HFFc6 (cell line): ENCODE measurements around the gene MKLN1. TPM values are rescaled to one million over a fixed set of nuclear protein-coding genes. Genes with fewer than 3 reads are reported as not detected.

ENCODE experiments used
- DNase-seq: peaks from one replicate; pipeline ENCODE4 v3.0.0-alpha.2; 2018
- H3K27ac Mint-ChIP-seq: 2 replicates; pipeline ENCODE4 v1.8.0; 2020; ENCODE audit warnings: mild to moderate bottlenecking, mixed read lengths
- H3K27me3 Mint-ChIP-seq: 2 replicates; pipeline ENCODE4 v1.8.0; 2021; ENCODE audit warnings: mild to moderate bottlenecking, moderate library complexity, mixed read lengths; ENCODE audit not compliant: insufficient read depth
- H3K36me3 Mint-ChIP-seq: 2 replicates; pipeline ENCODE4 v1.8.0; 2021; ENCODE audit warnings: low read depth, mixed read lengths
- H3K4me1 Mint-ChIP-seq: 2 replicates; pipeline ENCODE4 v1.8.0; 2020; ENCODE audit warnings: low read depth, mixed read lengths
- H3K4me3 Mint-ChIP-seq: 2 replicates; pipeline ENCODE4 v1.8.0; 2020; ENCODE audit warnings: mild to moderate bottlenecking, moderate library complexity, mixed read lengths
- H3K9me3 Mint-ChIP-seq: 2 replicates; pipeline ENCODE4 v1.8.0; 2020; ENCODE audit warnings: mild to moderate bottlenecking, mixed read lengths
- total RNA-seq, 6 experiments: library from RNA; stranded (reverse); fragmentation: NEBNext Ultra II Directional; extraction: Animal tissue kit (Norgen Biotek cat#: 25700); gene quantifications; 2 replicates in 1 of 6; 3 replicates in 5 of 6; pipeline ENCODE4 v1.2.3, GENCODE V29; 2021
- TF ChIP-seq, protein P1 (sequence below): fragments of 200-600 bp; sonication (generic); IDR thresholded peaks from 2 replicates; pipeline ENCODE4 v1.5.0; 2021; ENCODE audit warnings: antibody characterized with exemption, mild to moderate bottlenecking

MKLN1 gene
- total RNA-seq, 6 experiments from 2014 or later: 31.9 to 44.7 (median 38.6) TPM

DNA sequence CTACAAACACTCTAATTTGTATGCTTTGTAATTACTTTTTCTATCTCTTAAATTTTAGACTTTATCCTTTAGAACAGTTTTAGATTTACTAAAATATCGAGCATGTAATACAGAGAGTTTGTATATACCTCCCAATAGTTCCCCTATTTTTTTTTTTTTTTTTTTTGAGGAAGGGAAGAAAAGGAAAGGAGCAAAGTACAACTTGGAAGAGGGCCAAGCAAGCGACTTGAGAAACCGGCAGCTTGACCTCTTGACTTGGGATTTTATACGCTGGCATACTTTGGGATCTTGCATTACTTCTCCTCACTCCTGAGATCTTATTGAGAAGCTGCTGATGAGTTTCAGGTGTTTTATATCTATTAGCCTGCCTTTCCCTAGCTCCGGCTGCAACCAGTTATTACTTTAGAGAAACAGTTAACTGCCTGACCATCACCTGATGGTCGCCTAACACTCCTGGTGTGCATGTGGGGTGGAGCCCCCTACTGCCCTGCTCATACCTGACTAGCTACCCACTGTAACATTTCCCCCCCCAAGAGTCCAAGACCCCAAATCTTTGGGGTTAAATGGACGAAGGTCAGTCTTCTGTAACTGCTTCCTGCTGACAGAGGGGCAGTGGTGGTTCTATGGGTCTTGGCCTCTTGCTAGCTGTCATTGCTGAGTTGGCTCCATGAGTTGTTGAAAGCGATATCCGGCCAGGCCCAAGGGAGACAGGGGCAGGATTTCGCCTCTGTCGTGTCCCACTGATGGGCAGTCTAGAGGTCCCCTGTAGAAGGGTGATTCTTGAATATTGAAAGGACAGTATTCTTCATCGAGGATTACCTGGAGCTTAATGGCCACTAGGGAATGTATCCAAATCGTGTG lies 28.5 kb downstream of the MKLN1 start:
- TF ChIP-seq, protein P1, sequence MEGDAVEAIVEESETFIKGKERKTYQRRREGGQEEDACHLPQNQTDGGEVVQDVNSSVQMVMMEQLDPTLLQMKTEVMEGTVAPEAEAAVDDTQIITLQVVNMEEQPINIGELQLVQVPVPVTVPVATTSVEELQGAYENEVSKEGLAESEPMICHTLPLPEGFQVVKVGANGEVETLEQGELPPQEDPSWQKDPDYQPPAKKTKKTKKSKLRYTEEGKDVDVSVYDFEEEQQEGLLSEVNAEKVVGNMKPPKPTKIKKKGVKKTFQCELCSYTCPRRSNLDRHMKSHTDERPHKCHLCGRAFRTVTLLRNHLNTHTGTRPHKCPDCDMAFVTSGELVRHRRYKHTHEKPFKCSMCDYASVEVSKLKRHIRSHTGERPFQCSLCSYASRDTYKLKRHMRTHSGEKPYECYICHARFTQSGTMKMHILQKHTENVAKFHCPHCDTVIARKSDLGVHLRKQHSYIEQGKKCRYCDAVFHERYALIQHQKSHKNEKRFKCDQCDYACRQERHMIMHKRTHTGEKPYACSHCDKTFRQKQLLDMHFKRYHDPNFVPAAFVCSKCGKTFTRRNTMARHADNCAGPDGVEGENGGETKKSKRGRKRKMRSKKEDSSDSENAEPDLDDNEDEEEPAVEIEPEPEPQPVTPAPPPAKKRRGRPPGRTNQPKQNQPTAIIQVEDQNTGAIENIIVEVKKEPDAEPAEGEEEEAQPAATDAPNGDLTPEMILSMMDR: 0 out of 2 replicates have a peak, but pooled peaks have one; percentile 14
- Mint-ChIP-seq H3K27me3 (no peaks in the 10 kb centered on the region; the same call in 1 of the 2 replicates), H3K4me1 (peaks cover 71% of the 10 kb centered on the region), H3K36me3 (peaks cover 13% of the 10 kb centered on the region), H3K27ac (no peak overlapping the region; the same call in 1 of the 2 replicates), H3K9me3 (no peaks in the 10 kb centered on the region), H3K4me3 (no peak overlapping the region)
- DNase-seq: no peak

DNA sequence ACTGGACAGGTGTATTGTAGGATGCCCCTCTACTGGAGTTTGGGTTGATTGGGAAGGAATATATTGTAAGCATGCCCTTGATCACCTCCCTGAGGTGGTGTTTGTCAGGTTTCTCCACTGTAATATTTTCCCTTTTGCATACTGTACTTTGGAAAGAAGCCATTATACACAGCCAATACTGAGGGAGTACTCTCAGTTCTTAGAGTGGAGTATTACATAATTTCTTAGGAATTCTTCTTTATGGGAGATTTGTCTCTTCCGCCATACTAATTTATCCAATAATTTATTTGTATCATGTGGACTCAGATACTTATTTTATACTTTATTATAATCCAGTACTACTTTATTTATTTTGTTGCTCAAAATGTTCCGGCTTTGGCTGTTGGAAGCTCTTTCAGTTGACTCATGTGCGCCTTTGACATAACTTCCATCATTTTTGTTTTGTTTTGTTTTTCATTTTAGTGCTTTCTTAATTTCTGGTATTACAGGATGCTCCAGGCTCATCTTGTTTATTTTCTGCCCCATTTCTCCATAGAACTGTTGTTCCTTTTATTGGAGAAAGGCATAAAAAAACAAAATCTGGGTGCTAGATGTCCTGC lies 29.7 kb downstream of the MKLN1 start:
- DNase-seq: no peak
- H3K4me1 Mint-ChIP-seq: peaks cover 80% of the 10 kb centered on the region

DNA sequence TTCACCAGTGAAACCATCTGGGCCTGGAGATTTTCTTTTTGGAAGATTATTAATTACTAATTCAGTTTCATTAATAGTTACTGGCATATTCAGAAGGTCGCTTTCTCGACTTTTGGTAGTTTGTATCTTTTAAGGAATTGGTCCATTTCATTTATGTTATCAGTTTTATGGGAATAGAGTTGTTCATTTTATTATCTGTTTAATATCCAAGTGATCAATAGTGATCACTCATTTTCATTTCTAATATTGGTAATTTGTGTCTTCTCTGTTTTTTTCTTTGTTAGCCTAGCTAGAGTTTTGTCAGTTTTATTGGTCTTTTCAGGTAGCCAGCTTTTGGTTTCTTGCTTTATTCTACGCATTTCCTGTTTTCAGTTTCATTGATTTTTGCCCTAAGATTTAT lies 31.0 kb downstream of the MKLN1 start:
- Mint-ChIP-seq H3K27ac (0 out of 2 replicates have a peak overlapping the region, but pooled peaks have one; percentile 4), H3K9me3 (no peaks in the 10 kb centered on the region)

More for the DNA sequence above, 29.7 kb downstream of the MKLN1 start:
- H3K27ac Mint-ChIP-seq: no peak overlapping the region; the same call in 1 of the 2 replicates
- H3K36me3 Mint-ChIP-seq: peaks cover 19% of the 10 kb centered on the region
- H3K27me3 Mint-ChIP-seq: no peaks in the 10 kb centered on the region; the same call in 1 of the 2 replicates
- no peak overlapping the region for H3K4me3 Mint-ChIP-seq
- H3K9me3 Mint-ChIP-seq: no peaks in the 10 kb centered on the region
- TF ChIP-seq, protein P1: no peak

DNA sequence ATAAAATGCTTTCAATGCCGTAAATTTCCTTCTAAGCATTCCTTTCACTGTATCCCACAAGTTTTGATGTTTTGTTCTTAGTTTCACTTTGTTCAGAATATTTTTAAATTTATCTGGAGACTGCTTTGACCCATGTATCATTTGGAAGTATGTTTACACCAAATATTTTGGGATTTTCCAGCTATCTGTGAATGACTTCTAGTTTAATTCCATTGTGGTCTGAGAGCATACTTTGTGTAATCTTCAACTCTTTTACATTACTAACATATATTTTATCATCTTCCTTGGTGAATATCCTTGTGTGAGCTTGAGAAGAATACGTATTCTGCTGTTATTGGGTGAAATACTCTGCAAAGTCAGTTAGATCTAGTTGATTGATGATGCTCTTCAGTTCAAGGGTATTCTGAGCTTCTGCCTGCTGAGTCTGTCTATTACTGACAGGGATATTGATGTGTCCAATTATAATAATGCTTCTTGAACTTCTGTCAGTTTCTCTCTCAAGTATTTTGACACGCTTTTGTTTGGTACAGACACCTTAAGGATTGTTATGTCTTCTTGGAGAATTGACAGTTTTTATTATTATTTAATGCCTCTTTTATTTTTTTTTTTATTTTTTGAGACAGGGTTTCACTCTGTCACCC lies 31.6 kb downstream of the MKLN1 start:
- H3K27ac Mint-ChIP-seq: 0 out of 2 replicates have a peak overlapping the region, but pooled peaks have one; percentile 4
- no peak for DNase-seq
- H3K4me1 Mint-ChIP-seq: peaks cover 77% of the 10 kb centered on the region
- H3K27me3 Mint-ChIP-seq: no peaks in the 10 kb centered on the region
- TF ChIP-seq, protein P1: no peak
- H3K4me3 Mint-ChIP-seq: peak overlapping the region; percentile 48
- no peaks in the 10 kb centered on the region for H3K9me3 Mint-ChIP-seq
- peaks cover 14% of the 10 kb centered on the region for H3K36me3 Mint-ChIP-seq

More for the DNA sequence above, 31.0 kb downstream of the MKLN1 start:
- Mint-ChIP-seq H3K4me1 (peaks cover 77% of the 10 kb centered on the region), H3K27me3 (no peaks in the 10 kb centered on the region), H3K36me3 (peaks cover 14% of the 10 kb centered on the region), H3K4me3 (peak overlapping the region; percentile 48)
- DNase-seq: no peak
- TF ChIP-seq, protein P1: no peak

DNA sequence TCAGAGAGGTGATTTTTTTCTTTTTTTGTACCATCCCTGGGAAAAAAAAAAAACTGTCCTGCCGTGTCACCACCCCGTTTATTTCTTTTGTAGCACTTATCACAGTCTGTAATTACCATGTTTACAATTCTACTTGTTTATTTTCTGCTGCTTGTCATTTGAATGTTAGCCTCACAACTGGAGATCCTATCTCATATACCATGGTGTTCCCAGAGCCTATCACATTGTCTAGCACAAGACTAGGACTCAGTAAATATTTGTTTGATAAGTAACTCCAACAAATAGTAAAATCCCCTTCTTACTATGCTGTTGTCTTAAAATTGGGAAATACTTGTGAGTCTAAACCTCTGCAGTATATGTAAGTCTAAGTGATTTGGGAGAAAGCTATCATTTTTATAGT lies 36.0 kb downstream of the MKLN1 start:
- peaks cover 79% of the 10 kb centered on the region for H3K4me1 Mint-ChIP-seq
- H3K9me3 Mint-ChIP-seq: no peaks in the 10 kb centered on the region
- H3K36me3 Mint-ChIP-seq: peaks cover 16% of the 10 kb centered on the region
- no peak overlapping the region for H3K4me3 Mint-ChIP-seq
- no peak for DNase-seq
- H3K27me3 Mint-ChIP-seq: no peaks in the 10 kb centered on the region
- TF ChIP-seq, protein P1: no peak
- no peak overlapping the region for H3K27ac Mint-ChIP-seq
